ENCODE results near the gene CDCP1. TPM values are rescaled to one million over a fixed set of nuclear protein-coding genes. Genes with fewer than 3 reads are reported as not detected.

CDCP1 gene
- total RNA-seq, 2 donors from 2014 or later: 8.9 to 13.1 TPM

- no peak for DNase-seq
- TF ChIP-seq CTCF (conservative IDR thresholded peaks at IDR 0.05): no peak
- Mint-ChIP-seq H3K27ac (no peak overlapping the region), H3K27me3 (ENCODE audit: insufficient read depth) (no peaks in the 10 kb centered on the region), H3K9me3 (peaks cover 3% of the 10 kb centered on the region), H3K4me1 (peaks cover 8% of the 10 kb centered on the region), H3K4me3 (no peak overlapping the region), H3K36me3 (ENCODE audit: low read depth) (peaks cover 3% of the 10 kb centered on the region)
- Histone ChIP-seq H3K36me3 (ENCODE audit: control insufficient read depth, insufficient read depth, low read length) (no peaks in the 10 kb centered on the region), H3K9ac (ENCODE audit: extremely low read depth, low read length, poor library complexity, severe bottlenecking) (no peak overlapping the region), H3K27me3 (ENCODE audit: control insufficient read depth, insufficient read depth, low read length, poor library complexity, severe bottlenecking) (no peaks in the 10 kb centered on the region), H3K27ac (ENCODE audit: low read depth, low read length) (no peak overlapping the region), H3K4me3 (ENCODE audit: low read length) (no peak overlapping the region), H3K4me1 (ENCODE audit: control insufficient read depth, insufficient read depth, low read length) (peaks cover 3% of the 10 kb centered on the region), H3K9me3 (ENCODE audit: control insufficient read depth, low read length) (no peaks in the 10 kb centered on the region)
- 80 to 95% methylated on average over 1 of the region's 1 CpG for WGBS, 2 experiments (ENCODE audit: insufficient coverage in 1 of 2, insufficient read length in 1 of 2)
These were observed 10.2 kb downstream of the CDCP1 start for GRCh38 chr3:45135959-45136358.

GRCh38 chr3:45134758-45135521 lies 11.2 kb downstream of the CDCP1 start:
- H3K4me1 Mint-ChIP-seq: peaks cover 8% of the 10 kb centered on the region
- no peaks in the 10 kb centered on the region for H3K27me3 ChIP-seq (ENCODE audit: control insufficient read depth, insufficient read depth, low read length, poor library complexity, severe bottlenecking)
- H3K27ac Mint-ChIP-seq: no peak overlapping the region
- no peak overlapping the region for H3K4me3 Mint-ChIP-seq
- peaks cover 3% of the 10 kb centered on the region for H3K9me3 Mint-ChIP-seq
- H3K4me3 ChIP-seq (ENCODE audit: low read length): no peak overlapping the region
- H3K27me3 Mint-ChIP-seq (ENCODE audit: insufficient read depth): no peaks in the 10 kb centered on the region
- H3K27ac ChIP-seq (ENCODE audit: low read depth, low read length): no peak overlapping the region
- no peak for DNase-seq
- peaks cover 3% of the 10 kb centered on the region for H3K4me1 ChIP-seq (ENCODE audit: control insufficient read depth, insufficient read depth, low read length)
- WGBS, 2 experiments (ENCODE audit: insufficient coverage in 1 of 2, insufficient read length in 1 of 2): 88 to 95% methylated on average over 3 to 5 of the region's 5 CpGs
- H3K9me3 ChIP-seq (ENCODE audit: control insufficient read depth, low read length): no peaks in the 10 kb centered on the region
- H3K36me3 ChIP-seq (ENCODE audit: control insufficient read depth, insufficient read depth, low read length): no peaks in the 10 kb centered on the region
- peaks cover 3% of the 10 kb centered on the region for H3K36me3 Mint-ChIP-seq (ENCODE audit: low read depth)
- no peak for TF ChIP-seq CTCF (conservative IDR thresholded peaks at IDR 0.05)
- H3K9ac ChIP-seq (ENCODE audit: extremely low read depth, low read length, poor library complexity, severe bottlenecking): no peak overlapping the region

- no peak overlapping the region for H3K27ac ChIP-seq (ENCODE audit: low read depth, low read length)
- H3K4me1 ChIP-seq (ENCODE audit: control insufficient read depth, insufficient read depth, low read length): peaks cover under 1% of the 10 kb centered on the region
- Mint-ChIP-seq H3K4me1 (peaks cover under 1% of the 10 kb centered on the region), H3K4me3 (no peak overlapping the region), H3K36me3 (ENCODE audit: low read depth) (peaks cover 3% of the 10 kb centered on the region), H3K27ac (no peak overlapping the region), H3K9me3 (no peaks in the 10 kb centered on the region), H3K27me3 (ENCODE audit: insufficient read depth) (no peaks in the 10 kb centered on the region)
- H3K4me3 ChIP-seq (ENCODE audit: low read length): no peak overlapping the region
- DNase-seq: no peak
- H3K27me3 ChIP-seq (ENCODE audit: control insufficient read depth, insufficient read depth, low read length, poor library complexity, severe bottlenecking): no peaks in the 10 kb centered on the region
- no peak for TF ChIP-seq CTCF (conservative IDR thresholded peaks at IDR 0.05)
- H3K36me3 ChIP-seq (ENCODE audit: control insufficient read depth, insufficient read depth, low read length): no peaks in the 10 kb centered on the region
- no peaks in the 10 kb centered on the region for H3K9me3 ChIP-seq (ENCODE audit: control insufficient read depth, low read length)
- WGBS, 2 experiments (ENCODE audit: insufficient coverage in 1 of 2, insufficient read length in 1 of 2): 92 to 94% methylated on average over 5 of the region's 5 CpGs
- H3K9ac ChIP-seq (ENCODE audit: extremely low read depth, low read length, poor library complexity, severe bottlenecking): no peak overlapping the region
These were observed 13.5 kb downstream of the CDCP1 start for GRCh38 chr3:45132568-45133211.

Data from endodermal cell (in vitro differentiated cells).